GM12874 (cell line): ENCODE measurements around the gene FADS6.

Source experiments
- CTCF ChIP-seq: IDR thresholded peaks from 2 replicates; pipeline ENCODE4 v1.5.1; 2011; ENCODE audit warnings: low read depth, mild to moderate bottlenecking, control low read depth, low read length, moderate library complexity; ENCODE audit not compliant: insufficient read depth

FADS6 gene

DNA sequence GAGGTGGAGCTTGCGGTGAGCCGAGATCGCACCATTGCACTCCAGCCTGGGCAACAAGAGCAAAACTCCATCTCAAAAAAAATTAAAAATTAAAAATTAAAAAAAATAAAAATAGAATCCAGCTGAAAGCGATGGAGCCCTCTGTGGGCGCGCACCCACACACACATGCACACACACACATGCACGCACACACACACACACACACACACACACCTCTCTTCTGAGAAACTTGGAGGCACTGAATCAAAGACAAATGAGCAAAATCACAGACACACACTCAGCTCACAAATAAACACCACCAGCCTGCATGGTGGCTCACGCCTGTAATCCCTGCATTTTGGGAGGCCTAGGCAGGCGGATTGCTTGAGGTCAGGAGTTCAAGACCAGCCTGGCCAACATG, 9.6 kb upstream of the FADS6 start:
- no peak for TF ChIP-seq CTCF

DNA sequence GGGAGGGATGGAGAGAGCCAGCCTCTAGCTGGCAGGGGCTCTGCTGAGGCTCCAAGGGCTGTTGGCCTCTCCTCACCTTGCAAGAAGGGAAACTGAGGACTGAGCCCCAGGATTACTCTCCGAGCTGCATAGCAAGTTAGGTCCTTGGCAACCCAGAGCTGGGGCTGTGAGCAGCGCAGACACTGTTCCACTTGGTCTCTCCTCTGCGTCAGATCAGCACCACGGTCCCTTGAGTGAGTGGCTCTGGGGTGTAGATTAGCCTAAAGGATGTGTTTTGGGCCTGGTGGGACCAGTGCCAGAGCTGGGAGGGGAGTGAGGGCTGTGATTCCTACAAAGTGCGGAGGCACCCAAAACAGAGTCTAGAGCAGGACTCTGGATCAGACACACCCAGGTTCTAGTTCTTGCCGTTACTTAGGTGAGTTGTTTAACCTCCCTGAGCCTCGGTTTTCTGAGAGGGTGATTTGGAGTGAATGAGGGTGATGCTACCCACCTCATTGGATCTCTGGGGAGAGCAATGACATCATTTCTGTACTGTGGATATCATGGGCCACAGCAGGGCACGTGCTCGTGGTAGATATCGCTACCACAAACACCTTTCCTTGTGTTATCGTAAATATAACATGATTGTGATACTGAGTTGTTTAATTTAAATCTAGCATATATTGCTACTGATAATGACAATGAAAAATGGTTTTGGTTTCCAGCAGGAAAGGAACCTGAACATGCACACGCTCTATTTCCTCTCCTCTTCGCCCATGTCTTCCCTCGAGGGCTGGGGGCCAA, 8.1 kb upstream of the FADS6 start:
- no peak for TF ChIP-seq CTCF

DNA sequence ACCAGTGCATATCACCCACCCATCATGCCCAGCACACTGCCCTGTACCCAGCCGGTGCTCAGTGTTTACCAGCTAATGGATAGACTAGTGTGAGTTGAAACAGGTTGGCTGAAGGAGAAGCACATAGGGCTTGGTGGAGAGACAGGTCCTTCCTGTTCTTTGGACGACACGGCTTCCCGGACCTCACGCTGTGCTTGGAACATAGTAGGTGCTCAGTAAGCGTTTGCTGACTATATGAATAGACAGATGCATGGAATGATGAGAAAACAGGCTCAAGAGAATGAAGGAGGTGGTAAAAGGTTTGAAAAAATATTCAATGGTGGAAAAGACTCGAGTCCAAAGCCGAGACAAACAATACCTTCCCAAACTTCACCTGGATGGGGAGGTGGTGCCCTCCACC, 6.8 kb upstream of the FADS6 start:
- TF ChIP-seq CTCF: no peak

DNA sequence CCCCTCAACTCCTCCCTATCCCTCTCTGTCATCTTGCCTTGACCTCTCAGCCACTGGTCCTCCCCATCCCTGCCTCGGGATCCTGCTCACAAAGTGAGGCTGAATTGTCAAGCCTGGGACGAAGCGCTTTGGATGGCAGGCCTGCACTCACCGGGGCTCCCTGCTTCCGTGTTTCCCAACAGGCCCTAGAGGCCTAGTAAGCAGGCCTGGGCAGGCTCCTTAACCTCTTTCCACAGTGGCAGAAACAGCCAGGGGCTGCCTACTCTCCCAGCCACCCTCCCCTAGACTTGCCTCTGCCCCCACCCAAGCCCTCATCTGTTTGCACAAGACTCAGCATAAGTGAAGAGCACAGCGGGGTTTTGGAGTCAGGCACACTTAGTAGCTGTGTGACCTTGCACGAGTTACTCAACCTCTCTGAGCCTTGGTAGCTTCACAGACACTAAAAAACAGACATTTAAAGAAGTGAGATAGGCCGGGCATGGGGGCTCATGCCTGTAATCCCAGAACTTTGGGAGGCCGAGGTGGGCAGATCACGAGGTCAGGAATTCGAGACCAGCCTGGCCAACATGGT, 5.0 kb upstream of the FADS6 start:
- no peak for TF ChIP-seq CTCF

GRCh38 chr17:74893936-74894671, 671 bp upstream of the FADS6 start:
- TF ChIP-seq CTCF: no peak

DNA sequence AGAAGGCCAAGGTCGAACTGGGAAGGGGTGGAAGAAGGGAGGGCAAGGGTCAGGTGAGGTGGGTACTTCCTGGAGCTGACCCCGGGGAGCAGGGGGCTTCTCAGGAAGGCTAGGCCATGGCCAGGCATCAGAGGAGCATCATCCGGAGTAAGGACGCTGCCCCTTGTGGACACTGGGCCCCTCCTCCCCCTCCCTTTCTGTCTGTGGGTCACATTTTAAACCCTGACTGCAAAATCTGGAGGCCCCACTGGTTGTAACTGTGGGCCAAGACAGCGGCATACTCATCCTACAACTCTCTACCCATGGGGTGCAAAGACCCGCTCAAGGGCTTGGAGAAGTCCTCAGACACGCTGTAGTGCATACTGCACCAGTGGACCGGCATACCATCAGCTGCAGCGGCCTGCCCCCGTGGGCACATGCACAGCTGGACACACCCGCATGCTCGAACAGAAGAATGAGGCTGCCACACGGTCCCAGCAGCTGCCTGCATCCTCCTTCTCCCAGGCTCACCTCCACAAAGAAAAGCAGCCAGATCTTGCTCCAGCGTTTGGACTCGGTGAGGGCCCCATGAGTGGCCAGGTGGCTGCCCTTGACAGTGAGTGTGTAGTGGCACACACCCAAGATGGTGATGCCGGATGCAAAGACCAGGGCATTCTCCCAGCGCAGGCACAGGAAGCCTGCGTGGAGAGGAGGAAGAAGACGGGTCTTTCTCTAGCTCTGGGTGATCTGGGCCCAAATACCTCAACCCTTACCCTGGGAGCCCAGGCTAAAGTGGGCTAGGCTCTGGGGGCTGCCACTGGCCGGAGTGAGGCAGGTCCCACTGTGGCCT, 1.2 kb downstream of the FADS6 start:
- TF ChIP-seq CTCF: no peak

DNA sequence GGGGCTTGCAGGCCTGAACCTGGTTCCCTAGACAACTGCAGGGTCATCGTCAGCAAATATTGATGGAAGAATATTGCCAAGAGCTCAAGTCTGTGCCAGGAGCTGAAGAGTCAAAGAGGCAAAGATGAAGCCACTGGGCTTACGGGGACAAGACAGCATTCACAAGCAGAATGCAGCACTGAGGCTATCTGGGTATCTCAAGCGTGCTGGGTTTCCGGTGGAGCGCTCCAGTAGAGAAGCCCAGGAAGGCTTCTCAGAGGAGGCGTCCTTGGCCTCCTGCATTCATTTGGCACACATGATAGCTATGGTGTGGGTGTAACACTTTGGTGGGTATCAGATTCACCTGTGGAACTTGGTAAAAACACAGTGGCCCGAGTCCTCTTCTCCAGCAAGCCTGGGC, 2.9 kb downstream of the FADS6 start:
- no peak for TF ChIP-seq CTCF
